GM12878 (cell line): ENCODE results near the gene IGSF23. TPM values are rescaled to one million over a fixed set of nuclear protein-coding genes. Genes with fewer than 3 reads are reported as not detected.

Experiments used
- ATAC-seq: fragments of 200-7000 bp; cut with Tn5 transposase; 3 replicates; pipeline ENCODE4 v1.9.1; 2020; ENCODE audit warnings: mild to moderate bottlenecking, moderate library complexity
- BruUV-seq: library from RNA; stranded (reverse); fragments of 400-500 nt; replicated peaks from 2 replicates; lab custom pipeline; 2021; lab: Mats Ljungman, UMichigan
- CTCF ChIA-PET: fragments of 300-600 bp; sonication (Branson Sonifier 250); formaldehyde crosslinking; extraction: SDS; loops from one replicate; lab custom pipeline; 2021; ENCODE audit warnings: inconsistent platforms; lab: Yijun Ruan, JAX
- POLR2A ChIA-PET: fragments of 350-600 bp; formaldehyde crosslinking; extraction: SDS; loops from one replicate; lab custom pipeline; 2021; ENCODE audit warnings: inconsistent platforms; lab: Charles Lee
- RAD21 ChIA-PET: fragments of 300-600 bp; sonication (Branson Sonifier 250); formaldehyde crosslinking; loops from one replicate; lab custom pipeline; 2023; ENCODE audit warnings: antibody characterized with exemption; ENCODE audit not compliant: unreplicated experiment; lab: Charles Lee
- SMC1A ChIA-PET: fragments of 300-600 bp; sonication (Branson Sonifier 250); formaldehyde crosslinking; loops from one replicate; lab custom pipeline; 2023; ENCODE audit not compliant: unreplicated experiment, uncharacterized antibody; lab: Charles Lee
- DNase-seq: peaks from one replicate; pipeline ENCODE4 v3.0.0-alpha.2; 2011; ENCODE audit warnings: low read depth, low spot score
- FAIRE-seq: peaks from 3 replicates; lab custom pipeline; 2011; peaks lifted over from hg19 to GRCh38; lab: Jason Lieb, UNC
- H2AFZ ChIP-seq: 2 replicates; pipeline ENCODE4 v1.6.0; 2011; ENCODE audit warnings: low read depth, low read length, control low read depth; ENCODE audit not compliant: control insufficient read depth
- H3K27ac ChIP-seq: 2 replicates; pipeline ENCODE4 v1.5.1; 2011; ENCODE audit warnings: control low read depth; ENCODE audit not compliant: control insufficient read depth, insufficient read depth
- H3K27me3 ChIP-seq, 2 experiments: replicated peaks in 1 of 2; 2 replicates each; pipeline versions ENCODE4 v1.6.0 to v1.6.1; 2011; ENCODE audit warnings: low read length in 1 of 2; ENCODE audit not compliant: control insufficient read depth in 2 of 2, insufficient read depth in 2 of 2
- H3K36me3 ChIP-seq, 2 experiments: 2 replicates each; pipeline ENCODE4 v1.5.1; 2011; ENCODE audit warnings: low read length in 1 of 2; ENCODE audit not compliant: control insufficient read depth in 2 of 2, insufficient read depth in 2 of 2
- H3K4me1 ChIP-seq: 2 replicates; pipeline ENCODE4 v1.6.1; 2011; ENCODE audit warnings: mild to moderate bottlenecking, low read length, moderate library complexity, mixed read lengths; ENCODE audit not compliant: control insufficient read depth, insufficient read depth
- H3K4me2 ChIP-seq: 2 replicates; pipeline ENCODE4 v1.6.0; 2011; ENCODE audit warnings: control low read depth; ENCODE audit not compliant: control insufficient read depth, insufficient read depth
- H3K4me3 ChIP-seq: fragments of 200-600 bp; sonication (generic); 2 replicates; pipeline ENCODE4 v1.5.1; 2016
- H3K79me2 ChIP-seq: 2 replicates; pipeline ENCODE4 v1.6.0; 2011; ENCODE audit warnings: low read length; ENCODE audit not compliant: control insufficient read depth, insufficient read depth
- H3K9ac ChIP-seq: 2 replicates; pipeline ENCODE4 v1.8.0; 2011; ENCODE audit warnings: low read length, control low read depth, mixed read lengths; ENCODE audit not compliant: control insufficient read depth, insufficient read depth
- H3K9me3 ChIP-seq: replicated peaks from 3 replicates; pipeline ENCODE4 v1.5.1; 2011; ENCODE audit warnings: mild to moderate bottlenecking, low read length; ENCODE audit not compliant: control insufficient read depth, insufficient read depth
- H4K20me1 ChIP-seq: 2 replicates; pipeline ENCODE4 v1.6.0; 2011; ENCODE audit not compliant: control insufficient read depth, insufficient read depth
- ATF2 ChIP-seq: IDR thresholded peaks from 2 replicates; pipeline ENCODE4 v1.6.1; 2012; ENCODE audit warnings: low read length, inconsistent platforms
- BRCA1 ChIP-seq: IDR thresholded peaks from 2 replicates; pipeline ENCODE4 v1.6.1; 2011; ENCODE audit warnings: low read depth, low read length, improper control_type of control experiment
- CREB1 ChIP-seq: IDR thresholded peaks from 2 replicates; pipeline ENCODE4 v1.6.1; 2012; ENCODE audit warnings: low read depth, mild to moderate bottlenecking, inconsistent platforms
- EP300 ChIP-seq, 2 experiments: fragments of 150-350 bp in 1 of 2; IDR thresholded peaks; 2 replicates each; pipeline ENCODE4 v1.6.1; 2011 to 2012; ENCODE audit warnings: low read depth in 2 of 2, low read length in 2 of 2, borderline replicate concordance in 1 of 2, improper control_type of control experiment in 1 of 2, inconsistent platforms in 1 of 2; ENCODE audit not compliant: control insufficient read depth in 1 of 2
- HDAC2 ChIP-seq: fragments of 200-600 bp; sonication (generic); IDR thresholded peaks from 2 replicates; pipeline ENCODE4 v1.6.1; 2017
- HDGF ChIP-seq: fragments of 450-650 bp; IDR thresholded peaks from 2 replicates; pipeline ENCODE4 v1.6.1; 2016; ENCODE audit warnings: antibody characterized with exemption
- JUNB ChIP-seq: IDR thresholded peaks from 2 replicates; pipeline ENCODE4 v1.6.1; 2016; ENCODE audit warnings: antibody characterized with exemption, mild to moderate bottlenecking
- NFXL1 ChIP-seq: fragments of 450-650 bp; IDR thresholded peaks from 2 replicates; pipeline ENCODE4 v1.6.1; 2017; ENCODE audit warnings: antibody characterized with exemption, mild to moderate bottlenecking, borderline replicate concordance
- NFYA ChIP-seq: IDR thresholded peaks from 2 replicates; pipeline ENCODE4 v1.6.1; 2011; ENCODE audit warnings: low read depth, mild to moderate bottlenecking, low read length, improper control_type of control experiment, borderline replicate concordance
- NFYB ChIP-seq: IDR thresholded peaks from 2 replicates; pipeline ENCODE4 v1.6.1; 2011; ENCODE audit warnings: low read depth, mild to moderate bottlenecking, low read length, improper control_type of control experiment, moderate library complexity; ENCODE audit not compliant: insufficient read depth
- NR2C1 ChIP-seq: fragments of 450-650 bp; IDR thresholded peaks from 2 replicates; pipeline ENCODE4 v1.6.1; 2017; ENCODE audit warnings: antibody characterized with exemption, mild to moderate bottlenecking, moderate library complexity
- SMC3 ChIP-seq: IDR thresholded peaks from 2 replicates; pipeline ENCODE4 v1.6.1; 2011; ENCODE audit warnings: low read length, improper control_type of control experiment, borderline replicate concordance
- STAT3 ChIP-seq: IDR thresholded peaks from 2 replicates; pipeline ENCODE4 v1.6.1; 2011; ENCODE audit warnings: low read depth, low read length, improper control_type of control experiment
- ZZZ3 ChIP-seq: IDR thresholded peaks from 2 replicates; pipeline ENCODE4 v1.6.1; 2011; ENCODE audit warnings: low read depth; ENCODE audit not compliant: control insufficient read depth, insufficient read length
- WGBS: methylation state at CpG from one replicate; pipeline ENCODE4 v1.1.6; 2016; ENCODE audit warnings: low lambda C conversion rate; ENCODE audit not compliant: insufficient replicate concordance, insufficient coverage; ENCODE audit errors: missing lambda C conversion rate; 5-methylcytosine and 5-hydroxymethylcytosine counted together
- in situ Hi-C: fragments of 300-500 bp; cut with MboI; formaldehyde crosslinking; loops from 9 replicates; pipeline ENCODE4 v1.14.3; 2018; ENCODE audit warnings: mixed read lengths
- intact Hi-C: fragments of 100-400 bp; cut with micrococcal nuclease; formaldehyde crosslinking; loops from one replicate; pipeline ENCODE4 v1.14.2; 2022; ENCODE audit not compliant: unreplicated experiment
- polyA plus RNA-seq, 11 experiments: library from polyadenylated mRNA; depleted of rRNA in 4 of 11; unstranded in 6 of 11; stranded (reverse) in 5 of 11; fragments of >200 nt; fragmentation: Nextera tagmentation in 4 of 11; fragmentation: Illumina TruSeq in 1 of 11; extraction: Ambion mirVana in 4 of 11; extraction: Trizol in 1 of 11; gene quantifications; 1 replicate in 1 of 11; 2 replicates in 10 of 11; pipeline versions ENCODE4 v1.2.1 to v1.2.3, GENCODE V29; 2011 to 2016; ENCODE audit warnings: inconsistent platforms in 2 of 11, missing spikeins in 2 of 11, low read depth in 1 of 11
- total RNA-seq, 4 experiments: library from RNA; depleted of rRNA in 3 of 4; stranded (reverse); fragments of >200 nt in 3 of 4; fragmentation: Illumina TruSeq in 1 of 4; extraction: Trizol in 1 of 4; gene quantifications; 2 replicates each; pipeline versions ENCODE4 v1.2.1 to v1.2.3, GENCODE V29; 2013 to 2021
- TF ChIP-seq, protein P1 (sequence below): IDR thresholded peaks from 2 replicates; pipeline ENCODE4 v1.6.1; 2011; ENCODE audit warnings: borderline replicate concordance, low read depth, mild to moderate bottlenecking, moderate library complexity, low read length; ENCODE audit not compliant: insufficient read depth, poor library complexity, severe bottlenecking

IGSF23 gene
- total and polyA plus RNA-seq, 10 of the 15 experiments (the other 5 are each of a cell fraction or from before 2014, with no cell fraction given), result not detected

GRCh38 chr19:44618640-44619357, 5.4 kb downstream of the IGSF23 start:
- POLR2A ChIA-PET, result no interaction called here
- Histone ChIP-seq H3K4me1 (no peaks in the 10 kb centered on the region), H3K4me2 (no peak overlapping the region), H3K27ac (no peak overlapping the region), H3K9ac (no peak overlapping the region), H3K9me3 (no peaks in the 10 kb centered on the region), H3K27me3 (no peaks in the 10 kb centered on the region), H4K20me1 (no peaks in the 10 kb centered on the region), H3K36me3 (no peaks in the 10 kb centered on the region), H2AFZ (no peak overlapping the region), H3K79me2 (no peaks in the 10 kb centered on the region), H3K4me3 (no peak overlapping the region)
- CTCF ChIA-PET, result no interaction called here
- BruUV-seq, result no TSS peak
- intact Hi-C loops, result no loop called here
- RAD21 ChIA-PET, result no interaction called here
- in situ Hi-C loops, result no loop called here
- ATAC-seq, result no peak
- WGBS, result 24% methylated on average over 7 of the region's 7 CpGs
- DNase-seq, result no peak
- SMC1A ChIA-PET, result no interaction called here
- no peak for FAIRE-seq
- TF ChIP-seq JUNB, result no peak
- no peak for TF ChIP-seq HDAC2
- TF ChIP-seq NFYB, result 0 out of 2 replicates have a peak, but pooled peaks have one; percentile 42
- no peak for TF ChIP-seq CREB1
- no peak for TF ChIP-seq NR2C1
- no peak for TF ChIP-seq EP300 (IDR thresholded peaks at IDR 0.05; ENCODE audit: borderline replicate concordance in 1 of 2, control insufficient read depth in 1 of 2, low read depth in 2 of 2, low read length in 2 of 2)

DNA sequence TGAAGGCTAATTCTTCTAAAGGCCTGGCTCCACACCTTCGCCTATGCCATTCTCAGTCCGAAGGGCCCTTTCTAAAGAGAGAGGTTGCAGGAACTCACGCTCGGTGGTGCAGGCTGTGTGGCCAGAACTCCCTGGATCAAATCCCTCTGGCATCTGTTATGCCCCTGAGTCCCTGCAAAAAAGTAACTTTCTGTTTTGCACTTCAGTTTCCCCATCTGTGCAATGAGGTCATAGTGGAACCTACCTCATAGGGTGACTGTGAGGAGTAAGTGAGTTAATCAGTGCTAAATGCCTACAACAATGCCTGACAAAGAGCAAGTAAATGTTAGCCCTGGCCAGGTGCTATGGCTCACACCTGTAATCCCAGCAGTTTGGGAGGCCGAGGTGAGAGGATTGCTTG, 7.3 kb downstream of the IGSF23 start:
- H3K4me1 ChIP-seq, result no peaks in the 10 kb centered on the region
- SMC1A ChIA-PET, result no interaction called here
- no peaks in the 10 kb centered on the region for H3K27me3 ChIP-seq
- H3K9me3 ChIP-seq, result no peaks in the 10 kb centered on the region; the same call in 2 of the 3 replicates
- no peak for DNase-seq
- no peak overlapping the region for H3K27ac ChIP-seq
- H3K4me2 ChIP-seq, result no peak overlapping the region
- BruUV-seq, result no TSS peak
- 40% methylated on average over 5 of the region's 5 CpGs for WGBS
- H4K20me1 ChIP-seq, result no peaks in the 10 kb centered on the region
- H2AFZ ChIP-seq, result no peak overlapping the region
- no peak overlapping the region for H3K9ac ChIP-seq
- no peaks in the 10 kb centered on the region for H3K36me3 ChIP-seq
- no peak for FAIRE-seq
- CTCF ChIA-PET, result no interaction called here
- H3K4me3 ChIP-seq, result no peak overlapping the region
- ATAC-seq, result no peak
- POLR2A ChIA-PET, result no interaction called here
- in situ Hi-C loops (no loop called here), intact Hi-C loops (no loop called here)
- RAD21 ChIA-PET, result no interaction called here
- H3K79me2 ChIP-seq, result no peaks in the 10 kb centered on the region
- TF ChIP-seq STAT3 (no peak), ZZZ3 (no peak), NFXL1 (no peak), BRCA1 (no peak), HDGF (no peak), ATF2 (no peak), SMC3 (no peak), NFYA (no peak)
- TF ChIP-seq, protein P1, sequence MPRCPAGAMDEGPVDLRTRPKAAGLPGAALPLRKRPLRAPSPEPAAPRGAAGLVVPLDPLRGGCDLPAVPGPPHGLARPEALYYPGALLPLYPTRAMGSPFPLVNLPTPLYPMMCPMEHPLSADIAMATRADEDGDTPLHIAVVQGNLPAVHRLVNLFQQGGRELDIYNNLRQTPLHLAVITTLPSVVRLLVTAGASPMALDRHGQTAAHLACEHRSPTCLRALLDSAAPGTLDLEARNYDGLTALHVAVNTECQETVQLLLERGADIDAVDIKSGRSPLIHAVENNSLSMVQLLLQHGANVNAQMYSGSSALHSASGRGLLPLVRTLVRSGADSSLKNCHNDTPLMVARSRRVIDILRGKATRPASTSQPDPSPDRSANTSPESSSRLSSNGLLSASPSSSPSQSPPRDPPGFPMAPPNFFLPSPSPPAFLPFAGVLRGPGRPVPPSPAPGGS, result no peak
